ENCODE results near the gene NAV2.

GRCh38 chr11:20087118-20087521 lies 374.5 kb downstream of the NAV2 start:
- TF ChIP-seq CTCF (conservative IDR thresholded peaks at IDR 0.05; ENCODE audit: low read depth in 2 of 2) (no peak), EZH2 (IDR thresholded peaks at IDR 0.05; ENCODE audit: low read depth, unreplicated experiment) (no peak), JUNB (IDR thresholded peaks at IDR 0.05; ENCODE audit: unreplicated experiment) (no peak), CREB1 (CRISPR knock-in tag; IDR thresholded peaks at IDR 0.05; ENCODE audit: low read depth) (no peak), POLR2AphosphoS5 (IDR thresholded peaks at IDR 0.05; ENCODE audit: low read depth) (no peak), ZNF331 (CRISPR knock-in tag; IDR thresholded peaks at IDR 0.05; ENCODE audit: low read depth) (no peak), ZNF462 (CRISPR knock-in tag; IDR thresholded peaks at IDR 0.05) (no peak), ETS1 (IDR thresholded peaks at IDR 0.05) (no peak)

Data from GM23338 (cell line).